Esophagus muscularis mucosa (tissue), 4 donors: ENCODE measurements around the gene KYAT1.

Experiments
- EP300 ChIP-seq: sonication (generic); formaldehyde crosslinking; IDR thresholded peaks from one replicate; pipeline ENCODE4 v1.6.1; 2017; ENCODE audit warnings: antibody characterized with exemption
- POLR2A ChIP-seq: fragments of 450-650 bp; IDR thresholded peaks from one replicate; pipeline ENCODE4 v1.6.1; 2017; ENCODE audit warnings: antibody characterized with exemption, moderate library complexity, mild to moderate bottlenecking, low read depth
- POLR2AphosphoS5 ChIP-seq, 2 donors: sonication (generic); formaldehyde crosslinking; IDR thresholded peaks; one replicate each; pipeline ENCODE4 v1.6.1; 2017; ENCODE audit warnings: antibody characterized with exemption in 2 of 2
- TF ChIP-seq, protein P1 (sequence below), 3 experiments: fragments of 200-600 bp in 2 of 3; fragments of 450-650 bp in 1 of 3; sonication (generic) in 2 of 3; IDR thresholded peaks; one replicate each; pipeline ENCODE4 v1.5.1; 2017 to 2019; ENCODE audit warnings: antibody characterized with exemption in 3 of 3, mild to moderate bottlenecking in 2 of 3, moderate library complexity in 1 of 3

DNA sequence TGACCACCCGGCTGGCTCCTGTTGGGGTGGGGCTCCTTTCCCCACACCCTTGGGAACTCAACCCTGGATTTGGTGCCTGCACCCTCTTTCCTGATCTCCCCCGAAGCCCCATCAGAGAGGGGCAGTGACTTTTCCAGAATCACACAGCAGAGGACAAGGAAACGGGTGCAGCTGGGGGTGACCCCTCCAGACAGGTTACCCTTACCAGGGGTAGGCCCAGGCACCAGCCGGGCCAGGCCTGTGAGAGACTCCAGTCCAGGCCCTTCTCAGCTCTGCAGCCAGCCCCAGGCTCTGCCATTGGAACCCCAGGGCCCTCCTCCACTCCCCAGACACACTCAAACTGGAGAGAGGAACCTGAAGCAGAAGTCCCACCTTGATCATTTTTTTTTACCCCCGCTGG is 20.1 kb upstream of the KYAT1 start:
- TF ChIP-seq, protein P1, sequence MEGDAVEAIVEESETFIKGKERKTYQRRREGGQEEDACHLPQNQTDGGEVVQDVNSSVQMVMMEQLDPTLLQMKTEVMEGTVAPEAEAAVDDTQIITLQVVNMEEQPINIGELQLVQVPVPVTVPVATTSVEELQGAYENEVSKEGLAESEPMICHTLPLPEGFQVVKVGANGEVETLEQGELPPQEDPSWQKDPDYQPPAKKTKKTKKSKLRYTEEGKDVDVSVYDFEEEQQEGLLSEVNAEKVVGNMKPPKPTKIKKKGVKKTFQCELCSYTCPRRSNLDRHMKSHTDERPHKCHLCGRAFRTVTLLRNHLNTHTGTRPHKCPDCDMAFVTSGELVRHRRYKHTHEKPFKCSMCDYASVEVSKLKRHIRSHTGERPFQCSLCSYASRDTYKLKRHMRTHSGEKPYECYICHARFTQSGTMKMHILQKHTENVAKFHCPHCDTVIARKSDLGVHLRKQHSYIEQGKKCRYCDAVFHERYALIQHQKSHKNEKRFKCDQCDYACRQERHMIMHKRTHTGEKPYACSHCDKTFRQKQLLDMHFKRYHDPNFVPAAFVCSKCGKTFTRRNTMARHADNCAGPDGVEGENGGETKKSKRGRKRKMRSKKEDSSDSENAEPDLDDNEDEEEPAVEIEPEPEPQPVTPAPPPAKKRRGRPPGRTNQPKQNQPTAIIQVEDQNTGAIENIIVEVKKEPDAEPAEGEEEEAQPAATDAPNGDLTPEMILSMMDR (IDR thresholded peaks at IDR 0.05): no peak
- TF ChIP-seq EP300 (no peak), POLR2AphosphoS5 (IDR thresholded peaks at IDR 0.05) (no peak), POLR2A (no peak)
